D721Med (cell line): ENCODE data around the gene CALU.

Source experiments
- DNase-seq: peaks from one replicate; pipeline ENCODE4 v3.0.0; 2011; ENCODE audit warnings: low spot score; ENCODE audit not compliant: insufficient read length
- FAIRE-seq: peaks from 2 replicates; lab custom pipeline; 2011; peaks lifted over from hg19 to GRCh38; lab: Jason Lieb, UNC
- CTCF ChIP-seq: IDR thresholded peaks from 2 replicates; pipeline ENCODE4 v1.5.1; 2012; ENCODE audit warnings: mild to moderate bottlenecking, control low read depth; ENCODE audit not compliant: insufficient read depth; ENCODE audit errors: missing control alignments

Gene CALU

GRCh38 chr7:128747327-128748079 lies 8.3 kb downstream of the CALU start:
- DNase-seq, result no peak
- no peak for FAIRE-seq

GRCh38 chr7:128752251-128752650 lies 13.1 kb downstream of the CALU start:
- no peak for TF ChIP-seq CTCF
- DNase-seq (no peak), FAIRE-seq (no peak)

More at GRCh38 chr7:128747327-128748079, 8.3 kb downstream of the CALU start:
- no peak for TF ChIP-seq CTCF

- DNase-seq (no peak), FAIRE-seq (no peak)
- TF ChIP-seq CTCF, result no peak
Observed at GRCh38 chr7:128755075-128755818, 16.1 kb downstream of the CALU start.

GRCh38 chr7:128755819-128756476 lies 16.8 kb downstream of the CALU start:
- no peak for TF ChIP-seq CTCF
- DNase-seq, result no peak
- FAIRE-seq, result no peak

- DNase-seq, result no peak
- no peak for TF ChIP-seq CTCF
- FAIRE-seq, result no peak
Observed at GRCh38 chr7:128757203-128757602, 18.0 kb downstream of the CALU start.

GRCh38 chr7:128758553-128758952 lies 19.4 kb downstream of the CALU start:
- FAIRE-seq (no peak), DNase-seq (no peak)
- TF ChIP-seq CTCF, result no peak
